SU-DHL-6 (cell line): ENCODE results near the gene LASP1.
A peak's percentile ranks its signal among the peaks of the same experiment; 100 is the strongest.

Experiments
- H2AFZ ChIP-seq: fragments of 200-600 bp; sonication (generic); 2 replicates; pipeline ENCODE4 v1.6.1; 2014; ENCODE audit warnings: low read depth, mild to moderate bottlenecking, moderate library complexity, mixed read lengths, antibody characterized with exemption, low read length; ENCODE audit not compliant: severe bottlenecking
- H3F3A ChIP-seq: fragments of 200-600 bp; shearing (Covaris generic); 2 replicates; pipeline ENCODE4 v1.6.0; 2016; ENCODE audit warnings: antibody characterized with exemption, mild to moderate bottlenecking; ENCODE audit not compliant: insufficient read depth
- H3K27ac ChIP-seq: fragments of 200-600 bp; sonication (generic); 2 replicates; pipeline ENCODE4 v1.5.1; 2016; ENCODE audit warnings: low read depth, mild to moderate bottlenecking, low read length, moderate library complexity, mixed read lengths
- H3K27me3 ChIP-seq: fragments of 200-600 bp; sonication (generic), shearing (Covaris generic); 2 replicates; pipeline ENCODE4 v1.6.0; 2014; ENCODE audit warnings: mild to moderate bottlenecking, low read length
- H3K36me3 ChIP-seq: fragments of 200-600 bp; sonication (generic); 2 replicates; pipeline ENCODE4 v1.6.1; 2014; ENCODE audit warnings: mild to moderate bottlenecking, low read length, mixed read lengths
- H3K4me2 ChIP-seq: fragments of 300-600, 200-600 bp; shearing (Covaris generic), sonication (generic); 2 replicates; pipeline ENCODE4 v1.6.0; 2014; ENCODE audit warnings: low read length, low read depth, mild to moderate bottlenecking; ENCODE audit not compliant: poor library complexity, severe bottlenecking
- H3K4me3 ChIP-seq: fragments of 200-600 bp; sonication (generic); 2 replicates; pipeline ENCODE4 v1.5.1; 2014; ENCODE audit warnings: antibody characterized with exemption, low read length, mild to moderate bottlenecking, mixed read lengths; ENCODE audit not compliant: insufficient read depth, poor library complexity, severe bottlenecking
- H3K79me2 ChIP-seq: fragments of 200-600 bp; sonication (generic); 2 replicates; pipeline ENCODE4 v1.6.1; 2014; ENCODE audit warnings: mild to moderate bottlenecking, low read length, moderate library complexity; ENCODE audit not compliant: insufficient read depth
- H3K9ac ChIP-seq: fragments of 200-600 bp; sonication (generic); 2 replicates; pipeline ENCODE4 v1.7.0; 2014; ENCODE audit warnings: mild to moderate bottlenecking, low read length
- H3K9me2 ChIP-seq: fragments of 200-600 bp; sonication (generic); replicated peaks from 2 replicates; pipeline ENCODE4 v1.6.1; 2014; ENCODE audit warnings: low read length; ENCODE audit not compliant: insufficient read depth
- H3K9me3 ChIP-seq: fragments of 200-600 bp; sonication (generic); 2 replicates; pipeline ENCODE4 v1.6.1; 2014; ENCODE audit warnings: low read length, mixed read lengths; ENCODE audit not compliant: insufficient read depth
- H4K20me1 ChIP-seq: fragments of 200-600 bp; sonication (generic); 2 replicates; pipeline ENCODE4 v1.6.1; 2014; ENCODE audit warnings: low read depth, mild to moderate bottlenecking, antibody characterized with exemption, low read length, moderate library complexity, mixed read lengths
- EZH2phosphoT487 ChIP-seq: fragments of 200-600 bp; sonication (generic), shearing (Covaris generic); conservative IDR thresholded peaks from 2 replicates; pipeline ENCODE4 v1.6.1; 2018; ENCODE audit warnings: mild to moderate bottlenecking, antibody characterized with exemption, low read length, moderate library complexity, mixed read lengths
- TF ChIP-seq, protein P1 (sequence below): fragments of 200-600 bp; sonication (generic); IDR thresholded peaks from one replicate; pipeline ENCODE4 v1.5.1; 2017; ENCODE audit warnings: antibody characterized with exemption, mild to moderate bottlenecking, low read length, moderate library complexity; ENCODE audit not compliant: insufficient read depth, poor library complexity, severe bottlenecking

Gene LASP1, protein sequence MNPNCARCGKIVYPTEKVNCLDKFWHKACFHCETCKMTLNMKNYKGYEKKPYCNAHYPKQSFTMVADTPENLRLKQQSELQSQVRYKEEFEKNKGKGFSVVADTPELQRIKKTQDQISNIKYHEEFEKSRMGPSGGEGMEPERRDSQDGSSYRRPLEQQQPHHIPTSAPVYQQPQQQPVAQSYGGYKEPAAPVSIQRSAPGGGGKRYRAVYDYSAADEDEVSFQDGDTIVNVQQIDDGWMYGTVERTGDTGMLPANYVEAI

GRCh38 chr17:38869526-38870258 lies at the start of gene LASP1:
LASP1 (plus strand) TSS chr17:38870058; CDS start chr17:38870190, 132 bp downstream.
- H3K4me2 ChIP-seq, result peak within 1 kb of the TSS; percentile 87
- peak within 1 kb of the TSS; percentile 95 for H3K9ac ChIP-seq
- H3K27me3 ChIP-seq, result no peaks in the 10 kb centered on the region
- peak within 1 kb of the TSS; percentile 78 for H2AFZ ChIP-seq
- no peaks in the 10 kb centered on the region for H4K20me1 ChIP-seq
- TF ChIP-seq, protein P1, sequence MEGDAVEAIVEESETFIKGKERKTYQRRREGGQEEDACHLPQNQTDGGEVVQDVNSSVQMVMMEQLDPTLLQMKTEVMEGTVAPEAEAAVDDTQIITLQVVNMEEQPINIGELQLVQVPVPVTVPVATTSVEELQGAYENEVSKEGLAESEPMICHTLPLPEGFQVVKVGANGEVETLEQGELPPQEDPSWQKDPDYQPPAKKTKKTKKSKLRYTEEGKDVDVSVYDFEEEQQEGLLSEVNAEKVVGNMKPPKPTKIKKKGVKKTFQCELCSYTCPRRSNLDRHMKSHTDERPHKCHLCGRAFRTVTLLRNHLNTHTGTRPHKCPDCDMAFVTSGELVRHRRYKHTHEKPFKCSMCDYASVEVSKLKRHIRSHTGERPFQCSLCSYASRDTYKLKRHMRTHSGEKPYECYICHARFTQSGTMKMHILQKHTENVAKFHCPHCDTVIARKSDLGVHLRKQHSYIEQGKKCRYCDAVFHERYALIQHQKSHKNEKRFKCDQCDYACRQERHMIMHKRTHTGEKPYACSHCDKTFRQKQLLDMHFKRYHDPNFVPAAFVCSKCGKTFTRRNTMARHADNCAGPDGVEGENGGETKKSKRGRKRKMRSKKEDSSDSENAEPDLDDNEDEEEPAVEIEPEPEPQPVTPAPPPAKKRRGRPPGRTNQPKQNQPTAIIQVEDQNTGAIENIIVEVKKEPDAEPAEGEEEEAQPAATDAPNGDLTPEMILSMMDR, result no peak
- TF ChIP-seq EZH2phosphoT487, result no peak
- H3K4me3 ChIP-seq, result peak within 1 kb of the TSS; percentile 96
- H3K9me3 ChIP-seq, result no peaks in the 10 kb centered on the region
- H3F3A ChIP-seq, result peaks cover 37% of the 10 kb centered on the region
- peak within 1 kb of the TSS; percentile 94 for H3K27ac ChIP-seq
- H3K79me2 ChIP-seq, result peaks cover 46% of the 10 kb centered on the region
- H3K9me2 ChIP-seq, result no peaks in the 10 kb centered on the region
- H3K36me3 ChIP-seq, result no peaks in the 10 kb centered on the region

GRCh38 chr17:38824899-38825761 lies 44.7 kb upstream of the LASP1 start, which contains the start of gene CWC25:
CWC25 (minus strand) TSS chr17:38825321; CDS start chr17:38825183, 138 bp downstream.
- H3K9ac ChIP-seq, result peak within 1 kb of the TSS; percentile 77

DNA sequence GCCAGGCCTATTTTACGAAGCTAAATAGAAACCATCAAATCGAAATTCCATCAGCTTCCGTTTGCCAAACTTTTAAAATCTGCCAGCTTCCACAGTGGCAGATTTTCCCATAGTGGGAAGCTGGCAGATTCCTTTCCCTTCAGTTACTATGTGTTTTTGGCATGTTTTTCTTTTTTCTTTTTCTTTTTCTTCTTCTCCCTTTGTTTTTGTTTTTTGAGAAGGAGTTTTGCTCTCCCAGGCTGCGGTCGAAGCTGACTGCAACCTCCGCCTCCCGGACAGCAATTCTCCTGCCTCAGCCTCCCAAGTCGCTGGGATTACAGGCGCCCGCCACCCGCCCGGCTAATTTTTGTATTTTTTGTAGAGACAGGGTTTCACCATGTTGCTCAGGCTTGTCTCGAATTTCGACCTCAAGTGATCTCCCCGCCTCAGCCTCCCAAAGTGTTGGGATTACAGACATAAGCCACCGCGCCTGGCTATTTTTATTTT lies 44.1 kb upstream of the LASP1 start:
- H3K9ac ChIP-seq, result peak overlapping the region; percentile 77
- 0 out of 2 replicates have a peak, but pooled peaks cover 6% of the 10 kb centered on the region for H4K20me1 ChIP-seq
- peak overlapping the region; percentile 54 for H3K27ac ChIP-seq
- H3K9me3 ChIP-seq, result no peaks in the 10 kb centered on the region
- peak overlapping the region; percentile 85 for H3K4me2 ChIP-seq
- H3K9me2 ChIP-seq, result no peaks in the 10 kb centered on the region
- no peaks in the 10 kb centered on the region for H3K27me3 ChIP-seq
- H3K79me2 ChIP-seq, result peaks cover 25% of the 10 kb centered on the region
- no peaks in the 10 kb centered on the region for H3K36me3 ChIP-seq
- TF ChIP-seq, protein P1, result no peak
- TF ChIP-seq EZH2phosphoT487, result no peak
- peak overlapping the region; percentile 62 for H2AFZ ChIP-seq
- no peaks in the 10 kb centered on the region for H3F3A ChIP-seq
- H3K4me3 ChIP-seq, result peak overlapping the region; percentile 93

More at GRCh38 chr17:38824899-38825761, 44.7 kb upstream of the LASP1 start, which contains the start of gene CWC25:
- no peaks in the 10 kb centered on the region for H3K36me3 ChIP-seq
- 0 out of 2 replicates have a peak, but pooled peaks cover 6% of the 10 kb centered on the region for H4K20me1 ChIP-seq
- no peaks in the 10 kb centered on the region for H3K27me3 ChIP-seq
- H3K9me2 ChIP-seq, result no peaks in the 10 kb centered on the region
- TF ChIP-seq, protein P1, result no peak
- TF ChIP-seq EZH2phosphoT487, result no peak
- peak within 1 kb of the TSS; percentile 62 for H2AFZ ChIP-seq
- no peaks in the 10 kb centered on the region for H3F3A ChIP-seq
- H3K27ac ChIP-seq, result peak within 1 kb of the TSS; percentile 54
- no peaks in the 10 kb centered on the region for H3K9me3 ChIP-seq
- peak within 1 kb of the TSS; percentile 93 for H3K4me3 ChIP-seq
- peaks cover 25% of the 10 kb centered on the region for H3K79me2 ChIP-seq
- H3K4me2 ChIP-seq, result peak within 1 kb of the TSS; percentile 85
